ENCODE measurements around the gene MVB12A. TPM values are rescaled to one million over a fixed set of nuclear protein-coding genes. Genes with fewer than 3 reads are reported as not detected.

Gene MVB12A
- total and polyA plus RNA-seq, 9 of the 15 experiments (the other 6 are each of a cell fraction or from before 2014, with no cell fraction given), result 1.2 to 46.2 (median 22.4) TPM

GRCh38 chr19:17419621-17420474 lies at the start of gene MVB12A (continued):
- no peak for TF ChIP-seq XRCC3 (IDR thresholded peaks at IDR 0.05)
- TF ChIP-seq NR3C1 (CRISPR knock-in tag; IDR thresholded peaks at IDR 0.05), result no peak
- peak; percentile 72 for TF ChIP-seq C11orf30 (IDR thresholded peaks at IDR 0.05; ENCODE audit: low read depth)
- TF ChIP-seq FOXJ2 (tag; IDR thresholded peaks at IDR 0.05), result peak; percentile 55
- TF ChIP-seq RFX1 (IDR thresholded peaks at IDR 0.05), result peak; percentile 86
- TF ChIP-seq ZBTB9 (CRISPR knock-in tag; IDR thresholded peaks at IDR 0.05), result no peak; the same call in 1 of the 2 replicates
- TF ChIP-seq ATF4 (CRISPR knock-in tag; IDR thresholded peaks at IDR 0.05), result no peak
- TF ChIP-seq SMARCC2 (IDR thresholded peaks at IDR 0.05; ENCODE audit: low read depth), result no peak
- peak; percentile 72 to 74 for TF ChIP-seq E2F6 (IDR thresholded peaks at IDR 0.05; ENCODE audit: borderline replicate concordance in 1 of 2, extremely low read depth in 1 of 2, insufficient read depth in 1 of 2, insufficient read length in 1 of 2, low read depth in 1 of 2, low read length in 1 of 2, poor library complexity in 1 of 2, severe bottlenecking in 1 of 2)
- no peak for TF ChIP-seq HDAC6 (IDR thresholded peaks at IDR 0.05; ENCODE audit: low read depth, low read length)
- no peak for TF ChIP-seq ZNF518B (CRISPR knock-in tag; IDR thresholded peaks at IDR 0.05)
- no peak for TF ChIP-seq ZNF324 (CRISPR knock-in tag; IDR thresholded peaks at IDR 0.05)
- TF ChIP-seq RBM15 (IDR thresholded peaks at IDR 0.05; ENCODE audit: insufficient read depth, low read length), result no peak
- no peak for TF ChIP-seq TAF9B (IDR thresholded peaks at IDR 0.05; ENCODE audit: partially characterized antibody)
- TF ChIP-seq FOXO4 (CRISPR knock-in tag; IDR thresholded peaks at IDR 0.05), result no peak
- TF ChIP-seq KDM4B (IDR thresholded peaks at IDR 0.05; ENCODE audit: borderline replicate concordance in 2 of 2, low read depth in 1 of 2), result peak in 1 of 2 experiments; percentile 90; a peak in 2 of 4 replicates
- no peak for TF ChIP-seq HNRNPH1 (optimal IDR thresholded peaks at IDR 0.05; ENCODE audit: low read depth, low read length)
- TF ChIP-seq ZBTB17 (CRISPR knock-in tag; IDR thresholded peaks at IDR 0.05), result peak; percentile 90
